HCT116 (cell line): ENCODE results near the gene CCDC91. TPM values are rescaled to one million over a fixed set of nuclear protein-coding genes. Genes with fewer than 3 reads are reported as not detected.

Experiments
- ATAC-seq: fragments of 200-7000 bp; cut with Tn5 transposase; 2 replicates; pipeline ENCODE4 v1.9.1; 2020; ENCODE audit warnings: mild to moderate bottlenecking, moderate library complexity
- BruUV-seq: library from RNA; stranded (reverse); fragments of 400-500 nt; replicated peaks from 2 replicates; lab custom pipeline; 2021; lab: Mats Ljungman, UMichigan
- CTCF ChIA-PET: fragments of 300-600 bp; sonication (Branson Sonifier 250); formaldehyde crosslinking; loops from one replicate; lab custom pipeline; 2021; ENCODE audit warnings: antibody characterized with exemption; lab: Charles Lee
- POLR2A ChIA-PET: fragments of 300-600, 350-600 bp; sonication (Branson Sonifier 250); formaldehyde crosslinking; loops from one replicate; lab custom pipeline; 2021; ENCODE audit warnings: antibody characterized with exemption; lab: Charles Lee
- RAD21 ChIA-PET, 2 experiments: fragments of 300-600 bp; sonication (Branson Sonifier 250); formaldehyde crosslinking; loops; one replicate each; lab custom pipeline; 2023; ENCODE audit warnings: low total read pairs in 2 of 2; ENCODE audit not compliant: uncharacterized antibody in 2 of 2, unreplicated experiment in 2 of 2, low non-redundant PET in 1 of 2; lab: Charles Lee
- DNase-seq: peaks from one replicate; pipeline ENCODE4 v3.0.0-alpha.2; 2010; ENCODE audit warnings: low read depth, low spot score
- H2AFZ ChIP-seq: fragments of 200-600 bp; shearing (Covaris generic), sonication (generic); 2 replicates; pipeline ENCODE4 v1.6.1; 2017; ENCODE audit warnings: low read depth, mixed run types, mixed read lengths, antibody characterized with exemption, low read length; ENCODE audit not compliant: poor library complexity, severe bottlenecking
- H3K27ac ChIP-seq: 2 replicates; pipeline ENCODE4 v1.5.1; 2012; ENCODE audit warnings: low read depth, low read length
- H3K27me3 ChIP-seq: fragments of 200-600 bp; sonication (generic); 2 replicates; pipeline ENCODE4 v1.6.1; 2016; ENCODE audit warnings: mixed run types, low read length, mixed read lengths; ENCODE audit not compliant: insufficient read depth
- H3K36me3 ChIP-seq, 2 experiments: fragments of 200-500 bp in 1 of 2; fragments of 200-600 bp in 1 of 2; sonication (Bioruptor generic) in 1 of 2; sonication (generic) in 1 of 2; 2 replicates each; pipeline versions ENCODE4 v1.5.1 to v1.6.1; 2014 to 2016; ENCODE audit warnings: low read length in 2 of 2, inconsistent platforms in 1 of 2, mixed read lengths in 1 of 2, mixed run types in 1 of 2; ENCODE audit not compliant: insufficient read depth in 2 of 2, control insufficient read depth in 1 of 2
- H3K4me1 ChIP-seq, 2 experiments: fragments of 200-600 bp in 1 of 2; sonication (generic) in 1 of 2; 2 replicates each; pipeline versions ENCODE4 v1.5.1 to v1.6.1; 2012 to 2017; ENCODE audit warnings: low read length in 2 of 2, inconsistent platforms in 1 of 2, mild to moderate bottlenecking in 1 of 2, mixed read lengths in 1 of 2, mixed run types in 1 of 2, moderate library complexity in 1 of 2; ENCODE audit not compliant: insufficient read depth in 2 of 2, control insufficient read depth in 1 of 2
- H3K4me2 ChIP-seq: fragments of 200-600 bp; sonication (generic); 2 replicates; pipeline ENCODE4 v1.6.1; 2017; ENCODE audit warnings: mixed run types, low read length, mixed read lengths
- H3K4me3 ChIP-seq, 2 experiments: fragments of 200-600 bp in 1 of 2; sonication (generic) in 1 of 2; replicated peaks in 1 of 2; 2 replicates each; pipeline ENCODE4 v1.5.1; 2011 to 2016; ENCODE audit warnings: low read length in 2 of 2, control low read depth in 1 of 2, low read depth in 1 of 2, mild to moderate bottlenecking in 1 of 2, mixed read lengths in 1 of 2, mixed run types in 1 of 2
- H3K79me2 ChIP-seq: fragments of 200-600 bp; sonication (generic); 2 replicates; pipeline ENCODE4 v1.6.1; 2017; ENCODE audit warnings: mild to moderate bottlenecking, mixed run types, low read length, moderate library complexity, mixed read lengths; ENCODE audit not compliant: insufficient read depth
- H3K9ac ChIP-seq: fragments of 200-600 bp; sonication (generic); 2 replicates; pipeline ENCODE4 v1.6.1; 2016; ENCODE audit warnings: low read length, mixed read lengths
- H3K9me2 ChIP-seq: fragments of 200-600 bp; sonication (generic), shearing (Covaris generic); 2 replicates; pipeline ENCODE4 v1.6.1; 2017; ENCODE audit warnings: mixed run types, mild to moderate bottlenecking, moderate library complexity; ENCODE audit not compliant: insufficient read depth
- H3K9me3 ChIP-seq, 2 experiments: fragments of 200-500 bp in 1 of 2; fragments of 200-600 bp in 1 of 2; sonication (Bioruptor generic) in 1 of 2; sonication (generic) in 1 of 2; 2 replicates each; pipeline ENCODE4 v1.6.1; 2014 to 2017; ENCODE audit warnings: low read length in 2 of 2, mixed read lengths in 2 of 2, inconsistent platforms in 1 of 2, low read depth in 1 of 2, mild to moderate bottlenecking in 1 of 2, mixed run types in 1 of 2, moderate library complexity in 1 of 2; ENCODE audit not compliant: control insufficient read depth in 1 of 2, insufficient read depth in 1 of 2
- H4K20me1 ChIP-seq: fragments of 200-600 bp; sonication (generic), shearing (Covaris generic); 2 replicates; pipeline ENCODE4 v1.6.1; 2017; ENCODE audit warnings: mixed run types, mild to moderate bottlenecking, moderate library complexity; ENCODE audit not compliant: insufficient read depth
- EGR1 ChIP-seq: IDR thresholded peaks from 2 replicates; pipeline ENCODE4 v1.6.1; 2012; ENCODE audit warnings: low read depth
- ELF1 ChIP-seq: IDR thresholded peaks from 2 replicates; pipeline ENCODE4 v1.6.1; 2012; ENCODE audit warnings: low read depth, borderline replicate concordance
- EZH2 ChIP-seq: fragments of 200-600 bp; sonication (generic); IDR thresholded peaks from 2 replicates; pipeline ENCODE4 v1.6.1; 2017; ENCODE audit warnings: antibody characterized with exemption, mixed run types
- EZH2phosphoT487 ChIP-seq: fragments of 200-600 bp; IDR thresholded peaks from 2 replicates; pipeline ENCODE4 v1.6.1; 2018; ENCODE audit warnings: antibody characterized with exemption, borderline replicate concordance
- FOSL1 ChIP-seq: IDR thresholded peaks from 2 replicates; pipeline ENCODE4 v1.6.1; 2012; ENCODE audit warnings: low read depth
- MAX ChIP-seq: IDR thresholded peaks from 2 replicates; pipeline ENCODE4 v1.6.1; 2012
- POLR2A ChIP-seq: IDR thresholded peaks from 2 replicates; pipeline ENCODE4 v1.7.0; 2011; ENCODE audit warnings: borderline replicate concordance; ENCODE audit not compliant: insufficient read depth, insufficient read length; ENCODE audit errors: extremely low read depth
- POLR2AphosphoS5 ChIP-seq: IDR thresholded peaks from 2 replicates; pipeline ENCODE4 v1.6.1; 2011; ENCODE audit warnings: mild to moderate bottlenecking, low read depth, low read length, moderate library complexity
- RAD21 ChIP-seq: IDR thresholded peaks from 2 replicates; pipeline ENCODE4 v1.6.1; 2012; ENCODE audit warnings: low read depth, mild to moderate bottlenecking
- SIN3A ChIP-seq: IDR thresholded peaks from 2 replicates; pipeline ENCODE4 v1.6.1; 2012; ENCODE audit warnings: low read depth
- SP1 ChIP-seq: IDR thresholded peaks from 2 replicates; pipeline ENCODE4 v1.6.1; 2012; ENCODE audit warnings: low read depth
- SRF ChIP-seq: IDR thresholded peaks from 2 replicates; pipeline ENCODE4 v1.6.1; 2012; ENCODE audit warnings: low read depth
- TCF7L2 ChIP-seq: IDR thresholded peaks from 2 replicates; pipeline ENCODE4 v1.7.0; 2011; ENCODE audit warnings: borderline replicate concordance, inconsistent platforms; ENCODE audit not compliant: insufficient read depth, insufficient read length; ENCODE audit errors: extremely low read depth
- YY1 ChIP-seq: IDR thresholded peaks from 2 replicates; pipeline ENCODE4 v1.6.1; 2011; ENCODE audit warnings: low read length, low read depth, moderate library complexity, mild to moderate bottlenecking; ENCODE audit not compliant: insufficient replicate concordance; ENCODE audit errors: extremely low read depth
- ZFX ChIP-seq: fragments of 450-650 bp; IDR thresholded peaks from 2 replicates; pipeline ENCODE4 v1.6.1; 2017
- ZNF274 ChIP-seq: fragments of 200-500 bp; sonication (Bioruptor generic); IDR thresholded peaks from 2 replicates; pipeline ENCODE4 v1.6.1; 2014; ENCODE audit warnings: mild to moderate bottlenecking, low read depth, low read length, inconsistent platforms
- intact Hi-C: fragments of 100-400 bp; cut with micrococcal nuclease; formaldehyde crosslinking; loops from 2 replicates; pipeline ENCODE4 v1.10.0; 2022
- total RNA-seq: library from RNA; stranded (reverse); gene quantifications from one replicate; pipeline ENCODE4 v1.2.1, GENCODE V29; 2021; ENCODE audit not compliant: unreplicated experiment
- TF ChIP-seq, protein P1 (sequence below): IDR thresholded peaks from 2 replicates; pipeline ENCODE4 v1.6.1; 2012
- TF ChIP-seq, protein P2 (sequence below): IDR thresholded peaks from 2 replicates; pipeline ENCODE4 v1.6.1; 2012; ENCODE audit warnings: low read depth
- TF ChIP-seq, protein P3 (sequence below), 3 experiments: fragments of 200-600 bp in 1 of 3; sonication (generic) in 1 of 3; IDR thresholded peaks in 2 of 3; conservative IDR thresholded peaks in 1 of 3; 2 replicates each; pipeline ENCODE4 v1.5.1; 2012 to 2017; ENCODE audit warnings: low read depth in 2 of 3, low read length in 2 of 3, antibody characterized with exemption in 1 of 3, borderline replicate concordance in 1 of 3, control low read depth in 1 of 3, mild to moderate bottlenecking in 1 of 3, mixed read lengths in 1 of 3, mixed run types in 1 of 3, moderate library complexity in 1 of 3; ENCODE audit not compliant: insufficient read depth in 1 of 3

The CCDC91 gene
- total RNA-seq, 1 experiment from 2014 or later, result 18.1 TPM

- RAD21 ChIA-PET, result no interaction called here
- ATAC-seq (no peak), DNase-seq (no peak)
- Histone ChIP-seq H3K9me2 (no peaks in the 10 kb centered on the region; the same call in 1 of the 2 replicates), H3K79me2 (no peaks in the 10 kb centered on the region), H3K9me3 (no peaks in the 10 kb centered on the region), H3K27ac (no peak overlapping the region), H3K4me3 (no peak overlapping the region), H3K4me1 (0 out of 4 replicates have a peak, but pooled peaks cover 0 to 4% of the 10 kb centered on the region in 2 experiments), H2AFZ (no peak overlapping the region), H4K20me1 (no peaks in the 10 kb centered on the region), H3K9ac (no peak overlapping the region), H3K4me2 (no peak overlapping the region), H3K27me3 (no peaks in the 10 kb centered on the region), H3K36me3 (no peaks in the 10 kb centered on the region)
- intact Hi-C loops, result no loop called here
- POLR2A ChIA-PET, result no interaction called here
- no TSS peak for BruUV-seq
- CTCF ChIA-PET, result no interaction called here
- TF ChIP-seq POLR2AphosphoS5 (no peak), TCF7L2 (no peak), MAX (no peak), POLR2A (no peak), YY1 (no peak), SIN3A (no peak), EGR1 (no peak), ZNF274 (no peak), SRF (no peak), EZH2phosphoT487 (no peak), RAD21 (no peak), EZH2 (no peak), ELF1 (no peak), FOSL1 (no peak), SP1 (no peak), ZFX (no peak)
- TF ChIP-seq, protein P1, sequence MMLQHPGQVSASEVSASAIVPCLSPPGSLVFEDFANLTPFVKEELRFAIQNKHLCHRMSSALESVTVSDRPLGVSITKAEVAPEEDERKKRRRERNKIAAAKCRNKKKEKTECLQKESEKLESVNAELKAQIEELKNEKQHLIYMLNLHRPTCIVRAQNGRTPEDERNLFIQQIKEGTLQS, result no peak
- TF ChIP-seq, protein P2, sequence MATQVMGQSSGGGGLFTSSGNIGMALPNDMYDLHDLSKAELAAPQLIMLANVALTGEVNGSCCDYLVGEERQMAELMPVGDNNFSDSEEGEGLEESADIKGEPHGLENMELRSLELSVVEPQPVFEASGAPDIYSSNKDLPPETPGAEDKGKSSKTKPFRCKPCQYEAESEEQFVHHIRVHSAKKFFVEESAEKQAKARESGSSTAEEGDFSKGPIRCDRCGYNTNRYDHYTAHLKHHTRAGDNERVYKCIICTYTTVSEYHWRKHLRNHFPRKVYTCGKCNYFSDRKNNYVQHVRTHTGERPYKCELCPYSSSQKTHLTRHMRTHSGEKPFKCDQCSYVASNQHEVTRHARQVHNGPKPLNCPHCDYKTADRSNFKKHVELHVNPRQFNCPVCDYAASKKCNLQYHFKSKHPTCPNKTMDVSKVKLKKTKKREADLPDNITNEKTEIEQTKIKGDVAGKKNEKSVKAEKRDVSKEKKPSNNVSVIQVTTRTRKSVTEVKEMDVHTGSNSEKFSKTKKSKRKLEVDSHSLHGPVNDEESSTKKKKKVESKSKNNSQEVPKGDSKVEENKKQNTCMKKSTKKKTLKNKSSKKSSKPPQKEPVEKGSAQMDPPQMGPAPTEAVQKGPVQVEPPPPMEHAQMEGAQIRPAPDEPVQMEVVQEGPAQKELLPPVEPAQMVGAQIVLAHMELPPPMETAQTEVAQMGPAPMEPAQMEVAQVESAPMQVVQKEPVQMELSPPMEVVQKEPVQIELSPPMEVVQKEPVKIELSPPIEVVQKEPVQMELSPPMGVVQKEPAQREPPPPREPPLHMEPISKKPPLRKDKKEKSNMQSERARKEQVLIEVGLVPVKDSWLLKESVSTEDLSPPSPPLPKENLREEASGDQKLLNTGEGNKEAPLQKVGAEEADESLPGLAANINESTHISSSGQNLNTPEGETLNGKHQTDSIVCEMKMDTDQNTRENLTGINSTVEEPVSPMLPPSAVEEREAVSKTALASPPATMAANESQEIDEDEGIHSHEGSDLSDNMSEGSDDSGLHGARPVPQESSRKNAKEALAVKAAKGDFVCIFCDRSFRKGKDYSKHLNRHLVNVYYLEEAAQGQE, result no peak
- TF ChIP-seq, protein P3, sequence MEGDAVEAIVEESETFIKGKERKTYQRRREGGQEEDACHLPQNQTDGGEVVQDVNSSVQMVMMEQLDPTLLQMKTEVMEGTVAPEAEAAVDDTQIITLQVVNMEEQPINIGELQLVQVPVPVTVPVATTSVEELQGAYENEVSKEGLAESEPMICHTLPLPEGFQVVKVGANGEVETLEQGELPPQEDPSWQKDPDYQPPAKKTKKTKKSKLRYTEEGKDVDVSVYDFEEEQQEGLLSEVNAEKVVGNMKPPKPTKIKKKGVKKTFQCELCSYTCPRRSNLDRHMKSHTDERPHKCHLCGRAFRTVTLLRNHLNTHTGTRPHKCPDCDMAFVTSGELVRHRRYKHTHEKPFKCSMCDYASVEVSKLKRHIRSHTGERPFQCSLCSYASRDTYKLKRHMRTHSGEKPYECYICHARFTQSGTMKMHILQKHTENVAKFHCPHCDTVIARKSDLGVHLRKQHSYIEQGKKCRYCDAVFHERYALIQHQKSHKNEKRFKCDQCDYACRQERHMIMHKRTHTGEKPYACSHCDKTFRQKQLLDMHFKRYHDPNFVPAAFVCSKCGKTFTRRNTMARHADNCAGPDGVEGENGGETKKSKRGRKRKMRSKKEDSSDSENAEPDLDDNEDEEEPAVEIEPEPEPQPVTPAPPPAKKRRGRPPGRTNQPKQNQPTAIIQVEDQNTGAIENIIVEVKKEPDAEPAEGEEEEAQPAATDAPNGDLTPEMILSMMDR (IDR thresholded peaks at IDR 0.05 in 2 of 3, conservative IDR thresholded peaks at IDR 0.05 in 1 of 3; ENCODE audit: borderline replicate concordance in 1 of 3, insufficient read depth in 1 of 3, low read depth in 2 of 3, low read length in 2 of 3), result no peak
Measured at GRCh38 chr12:28537474-28537873, 347.2 kb downstream of the CCDC91 start.
